Smooth muscle cell (in vitro differentiated cells): ENCODE data around the gene LKAAEAR1. TPM values are rescaled to one million over a fixed set of nuclear protein-coding genes. Genes with fewer than 3 reads are reported as not detected.

ENCODE experiments used
- DNase-seq: peaks from one replicate; lab custom pipeline; 2025; ENCODE audit not compliant: unreplicated experiment; lab: John Stamatoyannopoulos, UW
- H2AFZ ChIP-seq: fragments of 200-600 bp; sonication (generic); 2 replicates; pipeline ENCODE4 v1.6.0; 2016; ENCODE audit warnings: antibody characterized with exemption, low read depth, mild to moderate bottlenecking
- H3F3A ChIP-seq: fragments of 200-600 bp; sonication (generic); 2 replicates; pipeline ENCODE4 v1.6.0; 2017; ENCODE audit warnings: antibody characterized with exemption, low read depth
- H3K27ac ChIP-seq: fragments of 200-600 bp; sonication (generic); 2 replicates; pipeline ENCODE4 v1.5.1; 2016; ENCODE audit warnings: low read depth, mild to moderate bottlenecking
- H3K27me3 ChIP-seq: fragments of 200-600 bp; sonication (generic); 2 replicates; pipeline ENCODE4 v1.6.1; 2016; ENCODE audit warnings: low read depth, mild to moderate bottlenecking
- H3K36me3 ChIP-seq: fragments of 200-600 bp; sonication (generic); 2 replicates; pipeline ENCODE4 v1.5.1; 2016; ENCODE audit warnings: low read depth
- H3K4me1 ChIP-seq: fragments of 200-600 bp; sonication (generic); 2 replicates; pipeline ENCODE4 v1.5.1; 2016; ENCODE audit warnings: low read depth
- H3K4me2 ChIP-seq: fragments of 200-600 bp; sonication (generic); 2 replicates; pipeline ENCODE4 v1.6.0; 2016; ENCODE audit warnings: mild to moderate bottlenecking
- H3K4me3 ChIP-seq: fragments of 200-600 bp; sonication (generic); 2 replicates; pipeline ENCODE4 v1.5.1; 2016; ENCODE audit warnings: mild to moderate bottlenecking
- H3K79me2 ChIP-seq: fragments of 200-600 bp; sonication (generic); 2 replicates; pipeline ENCODE4 v1.6.0; 2016; ENCODE audit warnings: low read depth, mild to moderate bottlenecking
- H3K9ac ChIP-seq: fragments of 200-600 bp; sonication (generic); 2 replicates; pipeline ENCODE4 v1.6.0; 2016; ENCODE audit warnings: low read depth
- H3K9me3 ChIP-seq: fragments of 200-600 bp; sonication (generic); replicated peaks from 2 replicates; pipeline ENCODE4 v1.5.1; 2016; ENCODE audit warnings: low read depth
- H4K20me1 ChIP-seq: fragments of 200-600 bp; sonication (generic); 2 replicates; pipeline ENCODE4 v1.6.0; 2016; ENCODE audit warnings: low read depth
- WGBS: methylation state at CpG from one replicate; pipeline ENCODE4 v1.1.7; 2016; ENCODE audit warnings: low lambda C conversion rate; 5-methylcytosine and 5-hydroxymethylcytosine counted together
- polyA plus RNA-seq: library from polyadenylated mRNA; unstranded; fragments of >200 nt; fragmentation: Nextera tagmentation; extraction: Ambion mirVana; gene quantifications from 2 replicates; pipeline ENCODE4 v1.2.1, GENCODE V29; 2016
- total RNA-seq: library from RNA; depleted of rRNA; stranded (reverse); fragments of >200 nt; gene quantifications from 2 replicates; pipeline ENCODE4 v1.2.3, GENCODE V29; 2014
- TF ChIP-seq, protein P1 (sequence below): fragments of 200-600 bp; sonication (generic); IDR thresholded peaks from 2 replicates; pipeline ENCODE4 v1.5.1; 2017; ENCODE audit warnings: borderline replicate concordance, mild to moderate bottlenecking, antibody characterized with exemption; ENCODE audit not compliant: insufficient read depth, poor library complexity, severe bottlenecking

LKAAEAR1 gene
- total and polyA plus RNA-seq, 2 experiments from 2014 or later = 0.79 TPM; not detected in 1

GRCh38 chr20:64116016-64116415 lies 31.8 kb upstream of the LKAAEAR1 start:
- Histone ChIP-seq H3K9me3 (no peaks in the 10 kb centered on the region), H3F3A (no peaks in the 10 kb centered on the region), H2AFZ (no peak overlapping the region), H4K20me1 (no peaks in the 10 kb centered on the region), H3K27ac (no peak overlapping the region), H3K4me2 (no peak overlapping the region), H3K79me2 (no peaks in the 10 kb centered on the region), H3K4me1 (no peaks in the 10 kb centered on the region), H3K9ac (no peak overlapping the region), H3K36me3 (no peaks in the 10 kb centered on the region), H3K27me3 (peaks cover under 1% of the 10 kb centered on the region), H3K4me3 (no peak overlapping the region)
- WGBS = 93% methylated on average over 21 of the region's 21 CpGs
- TF ChIP-seq, protein P1, sequence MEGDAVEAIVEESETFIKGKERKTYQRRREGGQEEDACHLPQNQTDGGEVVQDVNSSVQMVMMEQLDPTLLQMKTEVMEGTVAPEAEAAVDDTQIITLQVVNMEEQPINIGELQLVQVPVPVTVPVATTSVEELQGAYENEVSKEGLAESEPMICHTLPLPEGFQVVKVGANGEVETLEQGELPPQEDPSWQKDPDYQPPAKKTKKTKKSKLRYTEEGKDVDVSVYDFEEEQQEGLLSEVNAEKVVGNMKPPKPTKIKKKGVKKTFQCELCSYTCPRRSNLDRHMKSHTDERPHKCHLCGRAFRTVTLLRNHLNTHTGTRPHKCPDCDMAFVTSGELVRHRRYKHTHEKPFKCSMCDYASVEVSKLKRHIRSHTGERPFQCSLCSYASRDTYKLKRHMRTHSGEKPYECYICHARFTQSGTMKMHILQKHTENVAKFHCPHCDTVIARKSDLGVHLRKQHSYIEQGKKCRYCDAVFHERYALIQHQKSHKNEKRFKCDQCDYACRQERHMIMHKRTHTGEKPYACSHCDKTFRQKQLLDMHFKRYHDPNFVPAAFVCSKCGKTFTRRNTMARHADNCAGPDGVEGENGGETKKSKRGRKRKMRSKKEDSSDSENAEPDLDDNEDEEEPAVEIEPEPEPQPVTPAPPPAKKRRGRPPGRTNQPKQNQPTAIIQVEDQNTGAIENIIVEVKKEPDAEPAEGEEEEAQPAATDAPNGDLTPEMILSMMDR = no peak
- no peak for DNase-seq

DNA sequence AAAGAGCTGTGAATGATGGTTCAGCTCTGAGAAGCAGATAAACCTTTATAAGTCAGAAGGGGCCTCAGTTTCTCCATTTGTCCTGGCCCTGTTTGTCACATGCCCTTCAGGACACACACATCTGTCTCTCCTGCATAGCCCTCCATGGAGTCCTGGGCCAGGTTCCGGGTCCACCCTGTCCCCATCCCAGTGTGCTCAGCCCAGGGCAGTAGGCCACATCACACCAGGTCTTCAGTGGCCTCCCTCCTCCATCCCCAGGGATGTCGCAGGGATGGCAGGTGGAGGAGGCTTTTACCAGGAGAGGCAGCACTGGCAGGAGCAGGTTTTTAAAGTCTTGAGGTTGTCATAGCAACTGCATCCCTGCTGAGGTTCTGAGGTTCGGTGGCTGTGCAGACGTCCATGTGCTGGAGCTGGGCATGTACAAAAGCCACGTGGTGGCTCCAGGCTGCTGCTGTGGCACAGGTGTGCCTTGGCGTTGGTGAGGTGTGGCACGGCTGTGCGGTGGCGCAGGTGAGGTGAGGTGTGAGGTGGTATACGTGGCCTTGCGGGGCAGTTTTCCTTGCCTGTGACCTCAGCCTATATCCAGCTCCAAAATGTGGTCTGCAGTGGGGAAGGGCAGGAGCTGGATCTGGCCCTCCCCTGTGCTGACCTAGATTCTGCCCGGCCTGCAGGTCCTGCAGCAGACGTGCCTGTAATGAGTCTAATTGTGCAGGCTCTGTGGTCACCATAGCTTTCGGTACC lies 31.1 kb upstream of the LKAAEAR1 start:
- Histone ChIP-seq H3K36me3 (no peaks in the 10 kb centered on the region), H4K20me1 (no peaks in the 10 kb centered on the region), H3K4me2 (no peak overlapping the region), H3K4me1 (no peaks in the 10 kb centered on the region), H3K27me3 (no peaks in the 10 kb centered on the region), H3K9ac (no peak overlapping the region), H3K9me3 (no peaks in the 10 kb centered on the region), H2AFZ (no peak overlapping the region), H3K4me3 (no peak overlapping the region), H3K79me2 (no peaks in the 10 kb centered on the region), H3F3A (no peaks in the 10 kb centered on the region), H3K27ac (no peak overlapping the region)
- no peak for DNase-seq
- WGBS = 83% methylated on average over 14 of the region's 14 CpGs
- TF ChIP-seq, protein P1 = no peak

DNA sequence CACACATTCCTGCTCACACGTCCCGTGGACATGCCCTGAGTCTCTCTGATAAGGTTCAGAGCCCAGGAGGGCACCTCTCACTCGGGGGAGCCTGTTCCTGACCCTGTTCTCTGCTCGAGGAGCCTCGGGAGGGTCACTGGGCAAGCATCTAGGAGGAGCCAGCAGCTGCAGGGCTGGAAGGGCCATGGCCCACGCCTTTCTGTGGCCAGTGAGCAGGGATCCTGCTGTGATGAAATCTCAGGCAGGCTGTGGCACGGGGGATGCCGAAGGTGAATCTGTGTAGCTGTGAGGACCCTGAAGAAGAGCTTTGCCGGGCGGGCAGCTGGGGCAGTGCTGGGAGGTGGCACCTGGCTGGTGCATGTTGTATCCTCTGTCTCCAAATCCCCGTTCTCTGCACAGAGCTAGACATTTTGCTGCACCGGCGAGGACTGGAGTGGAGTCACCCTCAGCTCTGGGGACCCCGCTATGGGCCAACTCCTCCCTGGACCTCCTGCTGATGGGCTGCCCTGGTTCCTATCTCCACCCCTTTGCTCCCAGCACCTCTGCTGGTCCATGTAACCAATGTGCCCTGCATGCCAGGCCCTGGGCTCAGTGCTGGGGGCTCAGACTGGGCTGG lies 30.3 kb upstream of the LKAAEAR1 start:
- Histone ChIP-seq H3K9me3 (no peaks in the 10 kb centered on the region), H3K4me2 (no peak overlapping the region), H3K79me2 (no peaks in the 10 kb centered on the region), H3F3A (no peaks in the 10 kb centered on the region), H3K4me1 (no peaks in the 10 kb centered on the region), H3K4me3 (no peak overlapping the region), H4K20me1 (no peaks in the 10 kb centered on the region), H3K36me3 (no peaks in the 10 kb centered on the region), H3K9ac (no peak overlapping the region), H2AFZ (no peak overlapping the region), H3K27ac (no peak overlapping the region), H3K27me3 (no peaks in the 10 kb centered on the region)
- no peak for DNase-seq
- 84% methylated on average over 14 of the region's 14 CpGs for WGBS
- TF ChIP-seq, protein P1 = no peak

DNA sequence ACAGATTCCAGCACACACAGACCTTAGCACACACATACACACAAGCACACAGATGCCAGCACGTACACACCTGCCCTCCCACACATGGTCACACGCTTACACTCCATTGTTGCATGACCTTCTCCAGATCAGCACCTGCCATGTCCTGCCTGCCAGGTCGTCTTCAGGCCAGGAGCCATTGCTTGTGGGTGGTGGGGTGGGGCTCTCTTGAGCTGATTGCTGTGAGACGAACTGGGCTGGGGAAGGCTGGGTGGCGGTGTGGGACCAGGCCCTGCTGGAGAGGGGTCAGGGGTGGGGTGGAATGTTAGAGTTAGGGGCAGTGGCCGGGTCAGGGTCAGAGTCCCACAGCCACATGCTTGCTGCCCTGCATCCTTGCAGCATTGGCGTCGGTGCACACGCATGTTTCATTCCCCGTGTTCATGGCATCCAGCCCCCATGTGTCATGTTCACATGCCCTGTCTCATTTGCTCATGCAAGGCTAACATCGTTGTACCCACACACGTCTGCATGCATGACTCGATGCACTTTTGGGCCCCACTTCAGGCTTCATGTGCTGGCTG lies 29.7 kb upstream of the LKAAEAR1 start:
- WGBS = 93% methylated on average over 13 of the region's 13 CpGs
- H4K20me1 ChIP-seq = no peaks in the 10 kb centered on the region
- H3K27me3 ChIP-seq = no peaks in the 10 kb centered on the region
- H3K79me2 ChIP-seq = no peaks in the 10 kb centered on the region
- H2AFZ ChIP-seq = no peak overlapping the region
- DNase-seq = no peak
- H3K4me2 ChIP-seq = no peak overlapping the region
- no peak overlapping the region for H3K4me3 ChIP-seq
- H3K27ac ChIP-seq = no peak overlapping the region
- TF ChIP-seq, protein P1 = no peak
- H3K36me3 ChIP-seq = no peaks in the 10 kb centered on the region
- no peaks in the 10 kb centered on the region for H3K9me3 ChIP-seq
- no peaks in the 10 kb centered on the region for H3F3A ChIP-seq
- H3K9ac ChIP-seq = no peak overlapping the region
- H3K4me1 ChIP-seq = no peaks in the 10 kb centered on the region
